ENCODE data around the gene SHANK1. TPM values are rescaled to one million over a fixed set of nuclear protein-coding genes. Genes with fewer than 3 reads are reported as not detected.

The SHANK1 gene
- total and polyA plus RNA-seq, 2 of the 4 experiments (the other 2 are of a cell fraction) = 6.1 to 6.7 TPM

- Histone ChIP-seq H3K36me3 (ENCODE audit: control insufficient read depth, insufficient read depth, low read length) (no peaks in the 10 kb centered on the region), H3K4me1 (ENCODE audit: control insufficient read depth, insufficient read depth, low read length) (no peaks in the 10 kb centered on the region), H4K5ac (ENCODE audit: low read depth, low read length) (no peak overlapping the region), H2BK5ac (ENCODE audit: low read depth, low read length, poor library complexity, severe bottlenecking) (no peak overlapping the region), H2BK120ac (ENCODE audit: low read depth, low read length) (no peak overlapping the region), H4K20me1 (ENCODE audit: insufficient read depth, low read length) (no peaks in the 10 kb centered on the region), H3K4me2 (ENCODE audit: low read depth, low read length) (no peak overlapping the region), H3K56ac (ENCODE audit: extremely low read depth, insufficient read depth, low read length) (no peak overlapping the region), H3K4ac (ENCODE audit: low read depth, low read length) (no peak overlapping the region), H3K14ac (replicated peaks; ENCODE audit: low read depth, low read length) (no peak overlapping the region), H3K9ac (ENCODE audit: low read depth, low read length) (no peak overlapping the region), H3K27me3 (ENCODE audit: control insufficient read depth, insufficient read depth, low read length) (no peaks in the 10 kb centered on the region), H4K8ac (ENCODE audit: low read depth in 2 of 2, low read length in 2 of 2) (no peak overlapping the region), H4K91ac (ENCODE audit: insufficient read depth, low read depth, low read length) (no peak overlapping the region), H2AK9ac (replicated peaks; ENCODE audit: low read depth, low read length, poor library complexity) (no peak overlapping the region), H3K9me1 (ENCODE audit: insufficient read depth, low read length) (no peaks in the 10 kb centered on the region), H3K9me3 (ENCODE audit: control insufficient read depth, insufficient read depth, low read length) (no peaks in the 10 kb centered on the region), H3K18ac (ENCODE audit: low read depth, low read length) (no peak overlapping the region), H2BK15ac (ENCODE audit: low read depth, low read length) (no peak overlapping the region), H3K27ac (ENCODE audit: insufficient read depth, low read length) (no peak overlapping the region), H2AFZ (replicated peaks; ENCODE audit: low read length, poor library complexity) (no peak overlapping the region), H3K79me1 (ENCODE audit: low read depth in 1 of 2, low read length in 2 of 2) (no peaks in the 10 kb centered on the region), H3K23ac (ENCODE audit: low read depth, low read length) (no peak overlapping the region), H2BK20ac (ENCODE audit: low read depth, low read length) (no peak overlapping the region), H2AK5ac (ENCODE audit: low read depth, low read length) (no peak overlapping the region), H3K4me3 (ENCODE audit: insufficient read depth, low read depth, low read length) (no peak overlapping the region)
- no TSS peak for BruUV-seq (replicated peaks)
- DNase-seq (no peak), ATAC-seq (ENCODE audit: low read depth) (no peak)
- intact Hi-C loops (cut with micrococcal nuclease) (no loop called here), dilution Hi-C loops (cut with HindIII; ENCODE audit: low sequenced_read_pairs, unreplicated experiment) (no loop called here), in situ Hi-C loops (cut with MboI; ENCODE audit: low sequenced_read_pairs) (no loop called here)
- TF ChIP-seq POLR2A (IDR thresholded peaks at IDR 0.05; ENCODE audit: low read depth, low read length) (no peak), NFE2L2 (IDR thresholded peaks at IDR 0.05; ENCODE audit: low read depth, low read length) (no peak), MXI1 (IDR thresholded peaks at IDR 0.05; ENCODE audit: borderline replicate concordance, low read depth, low read length) (no peak), CHD1 (IDR thresholded peaks at IDR 0.05; ENCODE audit: low read depth, low read length) (no peak), FOS (IDR thresholded peaks at IDR 0.05; ENCODE audit: low read depth, low read length) (no peak), RAD21 (IDR thresholded peaks at IDR 0.05; ENCODE audit: low read length) (no peak), MAFK (IDR thresholded peaks at IDR 0.05; ENCODE audit: low read depth, low read length) (no peak), SMC3 (IDR thresholded peaks at IDR 0.05; ENCODE audit: low read depth, low read length) (no peak), CTCF (conservative IDR thresholded peaks at IDR 0.05; ENCODE audit: low read depth, low read length) (no peak), CEBPB (IDR thresholded peaks at IDR 0.05; ENCODE audit: low read depth, low read length) (no peak), RCOR1 (IDR thresholded peaks at IDR 0.05; ENCODE audit: insufficient replicate concordance, low read length) (no peak), BHLHE40 (IDR thresholded peaks at IDR 0.05; ENCODE audit: low read depth, low read length) (no peak), ELK1 (IDR thresholded peaks at IDR 0.05; ENCODE audit: borderline replicate concordance, low read depth, low read length) (no peak), MAZ (IDR thresholded peaks at IDR 0.05; ENCODE audit: borderline replicate concordance, low read depth, low read length) (no peak), RFX5 (IDR thresholded peaks at IDR 0.05; ENCODE audit: low read depth, low read length) (no peak), USF2 (IDR thresholded peaks at IDR 0.05; ENCODE audit: low read depth, low read length) (no peak)
- ChIA-PET POLR2A (ENCODE audit: unreplicated experiment) (no interaction called here), CTCF (no interaction called here)
- 74% methylated on average over 4 of the region's 5 CpGs; no CpG with 5 or more reads in 1 of the 2 experiments for WGBS, 2 experiments (ENCODE audit: extremely low coverage in 2 of 2, insufficient read length in 1 of 2)
These were observed 48.7 kb upstream of the SHANK1 start for GRCh38 chr19:50768277-50768676.
